ENCODE results near the gene OBSCN.

Gene OBSCN

DNA sequence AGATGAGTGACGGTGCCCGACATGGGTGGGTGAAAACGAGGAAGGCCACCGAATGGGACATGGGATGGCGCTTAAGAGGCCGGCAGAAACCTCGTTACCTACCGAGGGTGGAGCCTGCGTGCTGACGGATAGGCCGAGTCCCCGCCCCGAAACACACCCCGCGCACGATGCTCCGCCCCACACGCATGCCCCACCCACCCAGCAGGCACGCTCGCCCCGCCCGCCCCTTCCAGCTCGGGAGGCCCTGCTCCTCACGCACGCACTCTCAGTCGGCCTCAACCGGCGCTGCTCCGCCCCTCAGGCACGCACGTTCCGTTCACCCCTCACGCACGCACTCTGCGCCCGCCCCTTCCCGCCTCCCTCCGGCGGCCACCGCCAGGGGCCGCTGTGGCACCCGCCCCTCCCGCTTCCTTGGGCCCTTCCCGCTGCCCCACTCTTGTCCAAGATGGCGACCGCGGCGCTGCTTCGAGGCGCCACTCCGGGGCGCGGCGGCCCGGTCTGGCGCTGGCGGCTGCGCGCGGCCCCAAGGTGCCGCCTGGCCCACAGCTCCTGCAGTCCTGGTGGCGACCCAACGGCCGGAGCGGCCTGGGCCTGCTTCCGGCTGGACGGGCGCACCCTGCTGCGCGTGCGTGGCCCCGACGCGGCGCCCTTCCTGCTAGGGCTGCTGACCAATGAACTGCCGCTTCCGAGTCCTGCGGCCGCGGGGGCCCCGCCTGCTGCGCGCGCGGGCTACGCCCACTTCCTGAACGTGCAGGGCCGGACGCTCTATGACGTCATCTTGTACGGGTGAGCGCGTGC is 42.3 kb upstream of the OBSCN start, which contains the start of gene IBA57:
Gene IBA57, plus strand, starts transcription at position 433 of the 798 bp plus-strand sequence. Its CDS starts 13 bp downstream, at position 446.
- peak; percentile 93 for DNase-seq (ENCODE audit: extremely low read depth, low read depth)
- TF ChIP-seq, protein P1, sequence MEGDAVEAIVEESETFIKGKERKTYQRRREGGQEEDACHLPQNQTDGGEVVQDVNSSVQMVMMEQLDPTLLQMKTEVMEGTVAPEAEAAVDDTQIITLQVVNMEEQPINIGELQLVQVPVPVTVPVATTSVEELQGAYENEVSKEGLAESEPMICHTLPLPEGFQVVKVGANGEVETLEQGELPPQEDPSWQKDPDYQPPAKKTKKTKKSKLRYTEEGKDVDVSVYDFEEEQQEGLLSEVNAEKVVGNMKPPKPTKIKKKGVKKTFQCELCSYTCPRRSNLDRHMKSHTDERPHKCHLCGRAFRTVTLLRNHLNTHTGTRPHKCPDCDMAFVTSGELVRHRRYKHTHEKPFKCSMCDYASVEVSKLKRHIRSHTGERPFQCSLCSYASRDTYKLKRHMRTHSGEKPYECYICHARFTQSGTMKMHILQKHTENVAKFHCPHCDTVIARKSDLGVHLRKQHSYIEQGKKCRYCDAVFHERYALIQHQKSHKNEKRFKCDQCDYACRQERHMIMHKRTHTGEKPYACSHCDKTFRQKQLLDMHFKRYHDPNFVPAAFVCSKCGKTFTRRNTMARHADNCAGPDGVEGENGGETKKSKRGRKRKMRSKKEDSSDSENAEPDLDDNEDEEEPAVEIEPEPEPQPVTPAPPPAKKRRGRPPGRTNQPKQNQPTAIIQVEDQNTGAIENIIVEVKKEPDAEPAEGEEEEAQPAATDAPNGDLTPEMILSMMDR (IDR thresholded peaks at IDR 0.05; ENCODE audit: low read depth, low read length, missing control alignments): peak; percentile 72
- H3K4me3 ChIP-seq (replicated peaks; ENCODE audit: low read depth, low read length): peak within 1 kb of the TSS; percentile 59

DNA sequence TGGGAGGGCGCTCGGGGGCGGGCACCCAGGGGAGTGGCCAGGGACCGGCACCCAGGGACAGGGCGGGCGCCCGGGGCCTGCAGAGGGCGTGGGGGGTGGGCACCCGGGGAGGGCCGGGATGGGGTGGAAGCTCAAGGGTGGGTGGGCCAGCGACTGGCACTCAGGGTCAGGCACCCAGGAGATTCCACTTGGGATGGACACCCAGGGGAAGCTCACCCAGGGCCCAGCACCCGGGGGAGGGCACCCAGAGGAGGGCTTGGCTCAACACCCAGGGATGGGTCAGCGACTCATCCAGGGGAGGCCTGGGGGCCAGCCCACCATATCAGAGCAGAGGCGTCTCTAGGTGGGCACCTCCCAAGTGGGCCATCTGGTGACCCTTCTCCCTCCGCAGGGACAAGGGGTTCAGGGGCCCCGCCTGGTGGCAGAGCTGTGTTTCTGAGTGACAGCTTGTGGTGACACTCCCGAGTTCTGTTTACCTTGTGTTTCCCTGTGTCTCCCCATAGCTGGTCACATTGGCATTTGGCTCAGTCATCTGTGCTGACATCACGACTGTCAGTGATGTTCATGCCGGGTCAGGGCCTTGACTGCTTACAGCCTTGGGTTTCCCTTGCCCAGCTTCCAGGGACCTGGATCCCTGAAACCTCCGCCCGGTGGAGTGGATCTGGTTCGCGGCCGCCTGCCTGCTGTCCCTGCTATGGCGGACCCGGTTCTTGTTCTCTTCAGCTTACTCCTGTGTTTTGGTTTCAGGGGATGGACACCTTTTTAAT is 41.5 kb upstream of the OBSCN start:
- peak; percentile 44 for DNase-seq (ENCODE audit: extremely low read depth, low read depth)
- TF ChIP-seq, protein P1 (IDR thresholded peaks at IDR 0.05; ENCODE audit: low read depth, low read length, missing control alignments): peak; percentile 23
- H3K4me3 ChIP-seq (replicated peaks; ENCODE audit: low read depth, low read length): peak overlapping the region; percentile 59

DNA sequence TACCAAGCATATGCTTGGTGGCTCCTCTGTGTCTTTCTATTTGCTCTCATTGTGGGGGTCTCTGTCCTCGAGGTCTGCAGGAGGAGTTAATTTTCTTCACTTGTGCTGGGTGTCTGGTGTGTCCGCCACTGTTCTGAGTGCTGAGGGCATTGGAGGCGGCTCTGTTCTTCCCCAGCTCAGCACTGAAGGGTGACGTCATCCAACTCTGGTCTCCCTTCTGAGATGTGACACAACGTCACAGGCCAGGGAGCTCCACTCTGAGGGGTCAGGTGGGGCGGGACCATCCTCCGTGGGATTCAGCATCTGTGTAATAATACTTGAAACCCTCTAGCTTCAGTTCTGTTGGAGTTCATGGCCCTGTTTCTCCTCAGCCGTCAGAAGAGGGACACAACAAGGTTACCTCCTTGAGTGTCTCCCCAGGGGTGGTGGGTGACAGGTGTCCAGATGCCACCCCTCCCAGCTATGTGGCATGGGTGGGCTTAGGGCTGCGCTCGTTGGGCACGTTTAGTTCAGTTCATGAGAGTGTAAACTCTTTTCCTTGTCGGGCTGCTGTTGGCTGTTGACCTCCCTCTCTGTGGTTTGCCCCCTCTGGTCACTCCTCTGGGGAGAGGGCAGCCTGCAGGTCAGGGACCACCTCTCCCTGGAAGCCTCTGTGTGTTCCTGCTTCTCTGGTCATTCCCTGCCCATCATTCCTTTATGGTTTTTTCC is 39.1 kb upstream of the OBSCN start:
- TF ChIP-seq, protein P1 (IDR thresholded peaks at IDR 0.05; ENCODE audit: low read depth, low read length, missing control alignments): no peak
- H3K4me3 ChIP-seq (replicated peaks; ENCODE audit: low read depth, low read length): no peak overlapping the region
- DNase-seq (ENCODE audit: extremely low read depth, low read depth): no peak

DNA sequence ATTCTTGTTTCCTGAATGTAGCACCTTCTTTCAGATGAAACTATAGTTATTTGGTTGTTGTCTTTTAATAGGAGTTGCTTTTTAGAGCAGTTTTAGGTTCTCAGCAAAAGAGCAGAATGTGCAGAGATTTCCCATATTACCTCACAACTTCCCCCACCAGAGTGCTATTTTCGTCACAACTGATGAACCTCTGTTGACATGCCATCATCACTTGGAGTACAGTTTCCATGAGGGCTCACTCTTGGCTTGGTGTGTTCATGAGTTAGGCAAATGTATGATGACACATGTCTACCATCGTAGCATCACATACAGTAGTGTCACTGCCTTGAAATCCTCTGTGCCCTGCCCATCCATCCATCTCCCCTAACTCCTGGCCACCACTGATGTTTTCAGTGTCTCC is 38.5 kb upstream of the OBSCN start:
- TF ChIP-seq, protein P1 (IDR thresholded peaks at IDR 0.05; ENCODE audit: low read depth, low read length, missing control alignments): no peak
- DNase-seq (ENCODE audit: extremely low read depth, low read depth): no peak
- H3K4me3 ChIP-seq (replicated peaks; ENCODE audit: low read depth, low read length): no peak overlapping the region

DNA sequence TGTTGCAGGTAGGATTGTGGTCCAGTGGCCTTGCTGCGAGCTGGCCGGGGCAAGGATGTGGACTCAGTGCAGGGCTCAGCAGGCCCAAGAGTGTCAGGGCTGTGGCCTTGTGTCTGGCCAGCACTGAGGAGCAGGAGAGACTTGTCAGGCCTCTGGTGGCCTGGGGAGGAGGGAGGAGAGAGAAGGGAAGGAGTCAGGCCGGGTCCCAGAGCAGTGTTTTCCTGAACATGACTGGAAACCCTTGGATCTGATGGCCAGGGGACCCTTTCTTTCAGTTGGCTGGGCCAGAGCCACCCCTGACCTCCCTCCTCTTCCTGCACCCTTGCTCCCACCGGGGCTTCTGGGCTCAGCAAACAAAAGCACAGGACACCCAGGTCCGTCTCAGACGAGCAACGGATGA is 37.2 kb upstream of the OBSCN start:
- TF ChIP-seq, protein P1 (IDR thresholded peaks at IDR 0.05; ENCODE audit: low read depth, low read length, missing control alignments): no peak
- H3K4me3 ChIP-seq (replicated peaks; ENCODE audit: low read depth, low read length): no peak overlapping the region
- DNase-seq (ENCODE audit: extremely low read depth, low read depth): no peak

DNA sequence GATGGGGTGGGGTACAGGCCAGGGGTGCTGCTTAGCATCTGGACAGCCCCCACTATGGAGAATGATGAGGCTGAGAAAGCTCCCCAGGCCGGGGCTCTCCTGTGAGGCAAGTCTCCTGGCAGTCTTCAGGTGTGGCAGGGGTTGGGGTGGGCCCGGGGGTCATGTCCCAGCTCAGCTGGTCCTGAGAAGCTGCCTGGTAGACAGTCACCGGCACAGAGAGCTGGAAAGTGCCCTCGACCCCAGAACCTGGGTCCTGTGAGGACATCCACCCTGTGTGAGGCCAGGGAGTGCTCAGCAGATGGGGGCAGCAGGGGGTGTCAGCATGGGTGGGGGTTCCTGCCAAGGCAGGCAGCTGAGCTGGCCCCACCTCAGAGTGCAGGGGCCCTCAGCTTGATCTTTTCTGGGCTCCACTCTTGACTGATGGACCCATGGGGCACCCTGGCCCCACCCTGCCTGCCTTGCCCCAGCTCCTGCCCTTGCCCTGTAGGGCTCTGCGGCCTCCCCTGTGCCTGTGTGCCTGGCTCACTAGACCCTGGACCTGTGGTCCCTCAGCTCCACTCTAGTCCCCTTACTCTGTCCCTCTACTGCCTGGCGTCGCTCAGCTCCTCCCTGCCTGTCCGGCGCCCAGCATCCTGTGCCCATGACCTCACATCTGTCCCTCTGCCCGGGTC is 36.5 kb upstream of the OBSCN start:
- TF ChIP-seq, protein P1 (IDR thresholded peaks at IDR 0.05; ENCODE audit: low read depth, low read length, missing control alignments): no peak

More for the DNA sequence above, 36.5 kb upstream of the OBSCN start:
- H3K4me3 ChIP-seq (replicated peaks; ENCODE audit: low read depth, low read length): no peak overlapping the region
- DNase-seq (ENCODE audit: extremely low read depth, low read depth): no peak

All from HFF-Myc (cell line).